Osteoblast (primary cell): ENCODE measurements around the gene PARP12. TPM values are rescaled to one million over a fixed set of nuclear protein-coding genes. Genes with fewer than 3 reads are reported as not detected.

ENCODE experiments used
- DNase-seq: peaks from one replicate; pipeline ENCODE4 v3.0.0; 2011; ENCODE audit warnings: low spot score, mixed read lengths; ENCODE audit not compliant: insufficient read length; ENCODE audit errors: missing footprints
- H2AFZ ChIP-seq: 2 replicates; pipeline ENCODE4 v1.6.0; 2011; ENCODE audit warnings: mild to moderate bottlenecking, low read length
- H3K27ac ChIP-seq: 2 replicates; pipeline ENCODE4 v1.5.1; 2011; ENCODE audit warnings: mild to moderate bottlenecking, low read depth, low read length, moderate library complexity
- H3K27me3 ChIP-seq: 2 replicates; pipeline ENCODE4 v1.6.0; 2012; ENCODE audit warnings: mild to moderate bottlenecking, control low read depth, inconsistent platforms, low read length, moderate library complexity; ENCODE audit not compliant: insufficient read depth
- H3K36me3 ChIP-seq: 2 replicates; pipeline ENCODE4 v1.5.1; 2011; ENCODE audit warnings: mild to moderate bottlenecking, low read length, control low read depth, moderate library complexity; ENCODE audit not compliant: insufficient read depth
- H3K4me1 ChIP-seq: 2 replicates; pipeline ENCODE4 v1.5.1; 2011; ENCODE audit warnings: mild to moderate bottlenecking, low read length, control low read depth, moderate library complexity; ENCODE audit not compliant: insufficient read depth
- H3K4me2 ChIP-seq: 2 replicates; pipeline ENCODE4 v1.6.0; 2011; ENCODE audit warnings: mild to moderate bottlenecking, low read length; ENCODE audit not compliant: insufficient read depth
- H3K4me3 ChIP-seq: fragments of 200-600 bp; sonication (generic); 3 replicates; pipeline ENCODE4 v1.5.1; 2012; ENCODE audit warnings: mild to moderate bottlenecking, low read length, inconsistent platforms; ENCODE audit not compliant: insufficient read depth
- H3K79me2 ChIP-seq: 2 replicates; pipeline ENCODE4 v1.6.0; 2012; ENCODE audit warnings: mild to moderate bottlenecking, low read length, control low read depth, inconsistent platforms; ENCODE audit not compliant: insufficient read depth
- H3K9me3 ChIP-seq: 2 replicates; pipeline ENCODE4 v1.5.1; 2011; ENCODE audit warnings: low read depth, low read length, control low read depth
- H4K20me1 ChIP-seq: 2 replicates; pipeline ENCODE4 v1.6.0; 2012; ENCODE audit warnings: mild to moderate bottlenecking, low read length, control low read depth; ENCODE audit not compliant: insufficient read depth
- CTCF ChIP-seq: IDR thresholded peaks from 2 replicates; pipeline ENCODE4 v1.5.1; 2011; ENCODE audit warnings: mild to moderate bottlenecking, low read depth, low read length, moderate library complexity; ENCODE audit errors: extremely low read depth
- total RNA-seq: library from RNA; depleted of rRNA; stranded (reverse); fragments of >200 nt; gene quantifications from 2 replicates; pipeline ENCODE4 v1.2.3, GENCODE V29; 2012

Gene PARP12
- total RNA-seq, 1 donor: 26.4 TPM

- Histone ChIP-seq H3K79me2 (no peaks in the 10 kb centered on the region), H2AFZ (no peak overlapping the region), H3K4me3 (no peak overlapping the region), H3K27me3 (no peaks in the 10 kb centered on the region), H4K20me1 (no peaks in the 10 kb centered on the region), H3K27ac (no peak overlapping the region), H3K4me2 (no peak overlapping the region), H3K9me3 (no peaks in the 10 kb centered on the region), H3K36me3 (no peaks in the 10 kb centered on the region), H3K4me1 (no peaks in the 10 kb centered on the region)
- no peak for TF ChIP-seq CTCF
- DNase-seq: no peak
Observed at GRCh38 chr7:139989366-139990141, 73.2 kb downstream of the PARP12 start.

GRCh38 chr7:139987691-139988516 is 74.8 kb downstream of the PARP12 start:
- DNase-seq: no peak
- Histone ChIP-seq H3K36me3 (no peaks in the 10 kb centered on the region), H3K9me3 (no peaks in the 10 kb centered on the region), H3K4me3 (no peak overlapping the region), H3K4me2 (no peak overlapping the region), H3K4me1 (no peaks in the 10 kb centered on the region), H3K79me2 (no peaks in the 10 kb centered on the region), H2AFZ (no peak overlapping the region), H4K20me1 (no peaks in the 10 kb centered on the region), H3K27ac (no peak overlapping the region), H3K27me3 (peaks cover 4% of the 10 kb centered on the region)
- TF ChIP-seq CTCF: no peak

- Histone ChIP-seq H3K27me3 (peaks cover 4% of the 10 kb centered on the region), H3K9me3 (no peaks in the 10 kb centered on the region), H3K4me3 (no peak overlapping the region), H3K4me1 (no peaks in the 10 kb centered on the region), H3K36me3 (no peaks in the 10 kb centered on the region), H2AFZ (no peak overlapping the region), H3K27ac (no peak overlapping the region), H4K20me1 (no peaks in the 10 kb centered on the region), H3K79me2 (no peaks in the 10 kb centered on the region), H3K4me2 (no peak overlapping the region)
- TF ChIP-seq CTCF: no peak
- no peak for DNase-seq
Observed at GRCh38 chr7:139985811-139986210, 76.9 kb downstream of the PARP12 start.
